ENCODE measurements around the gene EDN1. TPM values are rescaled to one million over a fixed set of nuclear protein-coding genes. Genes with fewer than 3 reads are reported as not detected.

Gene EDN1
- total RNA-seq, 2 experiments from 2014 or later: not detected

- Mint-ChIP-seq H3K4me1 (ENCODE audit: low read depth) (peaks cover 15% of the 10 kb centered on the region), H3K9me3 (ENCODE audit: insufficient read depth) (no peaks in the 10 kb centered on the region), H3K27ac (no peak overlapping the region), H3K36me3 (ENCODE audit: low read depth) (no peaks in the 10 kb centered on the region), H3K4me3 (peak overlapping the region; percentile 72), H3K27me3 (ENCODE audit: low read depth) (peaks cover 39% of the 10 kb centered on the region)
- peak; percentile 64 for ATAC-seq
- DNase-seq: peak; percentile 70
- POLR2A ChIA-PET: interaction anchor here (1.5 kb wide), 1 partner anchor 633 kb away, joined by 4 read pairs; no protein-coding TSS in a partner anchor
- CTCF ChIA-PET: interaction anchor here (0.7 to 3.8 kb wide), 36 partner anchors 9 to 1047 kb away, joined by 3 to 42 read pairs (median 4); no protein-coding TSS in a partner anchor
These were observed 719 bp upstream of the EDN1 start for GRCh38 chr6:12289365-12289919.

GRCh38 chr6:12291071-12291838 is 1.1 kb downstream of the EDN1 start:
- ChIA-PET POLR2A (interaction anchor here (1.5 kb wide), 1 partner anchor 635 kb away, joined by 4 read pairs; no protein-coding TSS in a partner anchor), CTCF (interaction anchor here (0.6 to 3.8 kb wide), 21 partner anchors 7 to 637 kb away, joined by 3 to 42 read pairs (median 4); no protein-coding TSS in a partner anchor)
- H3K4me1 Mint-ChIP-seq (ENCODE audit: low read depth): peaks cover 15% of the 10 kb centered on the region
- H3K9me3 Mint-ChIP-seq (ENCODE audit: insufficient read depth): no peaks in the 10 kb centered on the region
- H3K36me3 Mint-ChIP-seq (ENCODE audit: low read depth): no peaks in the 10 kb centered on the region
- ATAC-seq: no peak
- no peak overlapping the region for H3K27ac Mint-ChIP-seq
- H3K4me3 Mint-ChIP-seq: no peak overlapping the region
- H3K27me3 Mint-ChIP-seq (ENCODE audit: low read depth): peaks cover 37% of the 10 kb centered on the region
- no peak for DNase-seq

- no peak for DNase-seq
- Mint-ChIP-seq H3K27me3 (ENCODE audit: low read depth) (peaks cover 37% of the 10 kb centered on the region), H3K4me1 (ENCODE audit: low read depth) (peaks cover 15% of the 10 kb centered on the region), H3K9me3 (ENCODE audit: insufficient read depth) (no peaks in the 10 kb centered on the region), H3K36me3 (ENCODE audit: low read depth) (no peaks in the 10 kb centered on the region), H3K4me3 (no peak overlapping the region), H3K27ac (no peak overlapping the region)
- ChIA-PET CTCF (interaction anchor here (1.5 to 3.8 kb wide), 4 partner anchors 11 to 637 kb away, joined by 3 to 42 read pairs (median 25); no protein-coding TSS in a partner anchor), POLR2A (no interaction called here)
- ATAC-seq: no peak
These were observed 1.9 kb downstream of the EDN1 start for GRCh38 chr6:12291839-12292604.

GRCh38 chr6:12293235-12293930 is 3.2 kb downstream of the EDN1 start:
- DNase-seq: no peak
- ChIA-PET POLR2A (no interaction called here), CTCF (no interaction called here)
- Mint-ChIP-seq H3K27me3 (ENCODE audit: low read depth) (peaks cover 37% of the 10 kb centered on the region), H3K27ac (no peak overlapping the region), H3K9me3 (ENCODE audit: insufficient read depth) (no peaks in the 10 kb centered on the region), H3K4me3 (no peak overlapping the region), H3K4me1 (ENCODE audit: low read depth) (peaks cover 15% of the 10 kb centered on the region), H3K36me3 (ENCODE audit: low read depth) (no peaks in the 10 kb centered on the region)
- no peak for ATAC-seq

GRCh38 chr6:12293931-12294807 is 4.0 kb downstream of the EDN1 start:
- Mint-ChIP-seq H3K27me3 (ENCODE audit: low read depth) (peaks cover 35% of the 10 kb centered on the region), H3K4me1 (ENCODE audit: low read depth) (peaks cover 13% of the 10 kb centered on the region), H3K27ac (no peak overlapping the region), H3K36me3 (ENCODE audit: low read depth) (no peaks in the 10 kb centered on the region), H3K4me3 (no peak overlapping the region), H3K9me3 (ENCODE audit: insufficient read depth) (no peaks in the 10 kb centered on the region)
- ATAC-seq (no peak), DNase-seq (no peak)
- POLR2A ChIA-PET: no interaction called here
- CTCF ChIA-PET: no interaction called here

GRCh38 chr6:12294851-12295536 is 4.8 kb downstream of the EDN1 start:
- DNase-seq (no peak), ATAC-seq (no peak)
- CTCF ChIA-PET: no interaction called here
- Mint-ChIP-seq H3K9me3 (ENCODE audit: insufficient read depth) (no peaks in the 10 kb centered on the region), H3K4me1 (ENCODE audit: low read depth) (peaks cover 6% of the 10 kb centered on the region), H3K36me3 (ENCODE audit: low read depth) (no peaks in the 10 kb centered on the region), H3K4me3 (no peak overlapping the region), H3K27ac (no peak overlapping the region), H3K27me3 (ENCODE audit: low read depth) (peaks cover 29% of the 10 kb centered on the region)
- POLR2A ChIA-PET: no interaction called here

GRCh38 chr6:12295558-12296254 is 5.5 kb downstream of the EDN1 start:
- CTCF ChIA-PET: no interaction called here

GRCh38 chr6:12296255-12296573 is 6.1 kb downstream of the EDN1 start:
- H3K36me3 Mint-ChIP-seq (ENCODE audit: low read depth): no peaks in the 10 kb centered on the region
- CTCF ChIA-PET: no interaction called here
- no peak for DNase-seq
- H3K27me3 Mint-ChIP-seq (ENCODE audit: low read depth): peaks cover 28% of the 10 kb centered on the region
- H3K9me3 Mint-ChIP-seq (ENCODE audit: insufficient read depth): no peaks in the 10 kb centered on the region
- POLR2A ChIA-PET: no interaction called here
- no peak for ATAC-seq
- H3K27ac Mint-ChIP-seq: no peak overlapping the region
- no peak overlapping the region for H3K4me3 Mint-ChIP-seq
- H3K4me1 Mint-ChIP-seq (ENCODE audit: low read depth): no peaks in the 10 kb centered on the region

More at GRCh38 chr6:12295558-12296254, 5.5 kb downstream of the EDN1 start:
- Mint-ChIP-seq H3K9me3 (ENCODE audit: insufficient read depth) (no peaks in the 10 kb centered on the region), H3K4me3 (no peak overlapping the region), H3K27ac (no peak overlapping the region), H3K4me1 (ENCODE audit: low read depth) (no peaks in the 10 kb centered on the region), H3K36me3 (ENCODE audit: low read depth) (no peaks in the 10 kb centered on the region), H3K27me3 (ENCODE audit: low read depth) (peaks cover 30% of the 10 kb centered on the region)
- POLR2A ChIA-PET: no interaction called here
- ATAC-seq (no peak), DNase-seq (no peak)

- Mint-ChIP-seq H3K36me3 (ENCODE audit: low read depth) (no peaks in the 10 kb centered on the region), H3K9me3 (ENCODE audit: insufficient read depth) (no peaks in the 10 kb centered on the region), H3K27me3 (ENCODE audit: low read depth) (peaks cover 24% of the 10 kb centered on the region), H3K27ac (no peak overlapping the region), H3K4me1 (ENCODE audit: low read depth) (no peaks in the 10 kb centered on the region), H3K4me3 (no peak overlapping the region)
- DNase-seq: no peak
- ATAC-seq: no peak
- CTCF ChIA-PET: no interaction called here
- POLR2A ChIA-PET: no interaction called here
These were observed 6.4 kb downstream of the EDN1 start for GRCh38 chr6:12296604-12297003.

- no peak overlapping the region for H3K27ac Mint-ChIP-seq
- no peaks in the 10 kb centered on the region for H3K9me3 Mint-ChIP-seq (ENCODE audit: insufficient read depth)
- no peak for ATAC-seq
- DNase-seq: no peak
- H3K4me3 Mint-ChIP-seq: no peak overlapping the region
- CTCF ChIA-PET: interaction anchor here (1.2 to 2.3 kb wide), 2 partner anchors 8 to 642 kb away, joined by 3 to 12 read pairs; partner anchors contain the start of gene EDN1
- POLR2A ChIA-PET: no interaction called here
- peaks cover 16% of the 10 kb centered on the region for H3K27me3 Mint-ChIP-seq (ENCODE audit: low read depth)
- H3K4me1 Mint-ChIP-seq (ENCODE audit: low read depth): no peaks in the 10 kb centered on the region
- no peaks in the 10 kb centered on the region for H3K36me3 Mint-ChIP-seq (ENCODE audit: low read depth)
These were observed 7.3 kb downstream of the EDN1 start for GRCh38 chr6:12297363-12298016.

All from activated CD8-positive, alpha-beta T cell treated with anti-CD3 and anti-CD28 coated beads, Interleukin-2, amount 10 ng/mL, durations not matched to agents 7 days and 5 days (primary cell).